Middle frontal gyrus (tissue), 1 donor: ENCODE data around the gene ELFN1.

ENCODE experiments used
- DNase-seq: peaks from one replicate; pipeline ENCODE4 v3.0.0-alpha.2; 2015; ENCODE audit warnings: low spot score; ENCODE audit errors: extremely low spot score

ELFN1 gene

GRCh38 chr7:1675673-1676549, 5.8 kb downstream of the ELFN1 start:
- no peak for DNase-seq

- DNase-seq, result no peak
Observed at GRCh38 chr7:1676550-1677078, 6.5 kb downstream of the ELFN1 start.

GRCh38 chr7:1677206-1678080, 7.4 kb downstream of the ELFN1 start:
- DNase-seq, result no peak

- no peak for DNase-seq
Observed at GRCh38 chr7:1678081-1678543, 8.0 kb downstream of the ELFN1 start.

GRCh38 chr7:1678571-1679325, 8.7 kb downstream of the ELFN1 start:
- DNase-seq, result no peak

- DNase-seq, result no peak
Observed at GRCh38 chr7:1679326-1679965, 9.4 kb downstream of the ELFN1 start.

GRCh38 chr7:1679966-1680730, 10.1 kb downstream of the ELFN1 start:
- no peak for DNase-seq

- no peak for DNase-seq
Observed at GRCh38 chr7:1681581-1681980, 11.5 kb downstream of the ELFN1 start.

GRCh38 chr7:1685000-1685624, 15.0 kb downstream of the ELFN1 start:
- no peak for DNase-seq

- DNase-seq, result no peak
Observed at GRCh38 chr7:1688542-1688941, 18.5 kb downstream of the ELFN1 start.

- no peak for DNase-seq
Observed at GRCh38 chr7:1689311-1689710, 19.2 kb downstream of the ELFN1 start.

- no peak for DNase-seq
Observed at GRCh38 chr7:1690359-1690958, 20.4 kb downstream of the ELFN1 start.

GRCh38 chr7:1691096-1691495, 21.0 kb downstream of the ELFN1 start:
- DNase-seq, result no peak

- no peak for DNase-seq
Observed at GRCh38 chr7:1691601-1692514, 21.8 kb downstream of the ELFN1 start.

GRCh38 chr7:1692515-1693418, 22.7 kb downstream of the ELFN1 start:
- DNase-seq, result no peak

GRCh38 chr7:1693419-1693990, 23.4 kb downstream of the ELFN1 start:
- no peak for DNase-seq
